Activated naive CD8-positive, alpha-beta T cell treated with anti-CD3 and anti-CD28 coated beads, Interleukin-2, amount 50 U/mL, for 16 hours (primary cell): ENCODE results near the gene CAMK1D.

ENCODE experiments used
- DNase-seq: peaks from one replicate; pipeline ENCODE4 v3.0.0-alpha.2; 2020; ENCODE audit warnings: low read depth, low spot score

The CAMK1D gene

DNA sequence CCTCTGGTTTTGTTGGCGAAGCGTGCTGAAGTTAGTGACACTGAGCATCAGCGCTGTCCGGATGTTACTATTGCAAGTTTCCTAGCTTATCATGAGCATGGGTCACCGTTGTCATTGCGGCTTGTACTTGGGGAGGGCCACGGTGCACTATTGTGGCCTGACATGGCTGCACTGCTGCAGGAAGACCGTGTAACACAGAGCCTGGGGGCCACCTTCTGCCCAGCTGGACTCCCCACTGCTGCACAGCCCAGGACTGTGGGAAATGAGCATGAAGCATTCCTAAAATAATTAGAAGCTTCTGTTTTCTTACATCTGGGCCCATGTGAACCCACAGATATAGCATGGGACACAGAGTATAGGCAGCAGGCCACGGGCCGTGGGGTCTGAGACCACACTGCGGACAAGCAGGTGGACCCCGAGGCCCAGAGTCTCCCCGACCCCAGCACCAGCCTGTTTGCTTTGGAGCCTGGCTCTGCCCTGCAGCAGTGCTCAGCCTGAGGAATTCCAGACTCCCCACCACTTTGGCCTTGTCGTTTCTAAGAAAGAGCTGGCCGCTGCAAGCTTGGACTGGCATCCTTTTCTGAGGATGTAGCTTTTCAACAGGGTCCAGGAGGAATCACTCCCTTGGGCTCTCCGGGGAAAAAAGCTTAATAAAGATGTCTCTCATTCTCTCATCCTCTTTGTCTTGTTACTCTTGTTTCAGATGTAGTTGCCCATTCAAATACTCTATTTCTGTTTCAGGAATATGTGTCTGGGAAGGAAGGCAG is 473.0 kb downstream of the CAMK1D start:
- DNase-seq, result no peak

GRCh38 chr10:12822893-12823170 is 473.5 kb downstream of the CAMK1D start:
- DNase-seq, result no peak

GRCh38 chr10:12823328-12823727 is 474.0 kb downstream of the CAMK1D start:
- DNase-seq, result no peak

DNA sequence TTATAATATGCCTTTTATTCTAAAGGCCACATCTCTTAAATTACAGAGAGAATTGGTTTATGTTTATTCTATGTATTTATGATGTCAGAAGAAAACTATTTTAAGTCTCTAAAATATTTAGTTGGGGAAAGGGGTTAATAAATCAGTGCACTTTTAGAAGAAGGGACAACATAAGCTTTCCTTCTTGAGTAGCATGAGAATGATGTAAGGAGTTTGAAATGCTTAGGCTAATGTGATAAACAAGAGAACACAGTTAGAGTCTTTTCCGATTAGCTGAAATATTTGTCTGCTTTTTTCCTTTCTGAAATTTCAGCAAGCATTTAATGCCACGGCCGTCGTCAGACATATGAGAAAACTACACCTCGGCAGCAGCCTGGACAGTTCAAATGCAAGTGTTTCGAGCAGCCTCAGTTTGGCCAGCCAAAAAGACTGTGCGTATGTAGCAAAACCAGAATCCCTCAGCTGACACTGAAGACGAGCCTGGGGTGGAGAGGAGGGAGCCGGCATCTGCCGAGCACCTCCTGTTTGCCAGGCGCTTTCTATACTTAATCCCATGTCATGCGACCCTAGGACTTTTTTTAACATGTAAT is 476.0 kb downstream of the CAMK1D start:
- no peak for DNase-seq

- no peak for DNase-seq
Measured at GRCh38 chr10:12826800-12827372, 477.5 kb downstream of the CAMK1D start.

DNA sequence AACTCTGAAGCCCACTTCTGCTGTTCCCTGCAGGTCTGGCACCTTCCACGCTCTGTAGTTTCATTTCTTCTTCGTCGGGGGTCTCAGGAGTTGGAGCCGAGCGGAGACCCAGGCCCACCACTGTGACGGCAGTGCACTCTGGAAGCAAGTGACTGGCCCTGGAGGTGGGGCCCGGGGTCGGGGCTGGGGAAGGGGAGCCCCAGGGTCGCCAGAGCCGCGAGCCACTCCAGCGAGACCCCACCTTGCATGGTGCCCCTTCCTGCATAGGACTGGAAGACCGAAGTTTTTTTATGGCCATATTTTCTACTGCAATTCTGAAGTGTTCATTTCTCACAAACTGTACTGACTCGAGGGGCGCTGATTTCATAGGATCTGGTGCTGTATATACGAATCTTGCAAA is 479.4 kb downstream of the CAMK1D start:
- no peak for DNase-seq

DNA sequence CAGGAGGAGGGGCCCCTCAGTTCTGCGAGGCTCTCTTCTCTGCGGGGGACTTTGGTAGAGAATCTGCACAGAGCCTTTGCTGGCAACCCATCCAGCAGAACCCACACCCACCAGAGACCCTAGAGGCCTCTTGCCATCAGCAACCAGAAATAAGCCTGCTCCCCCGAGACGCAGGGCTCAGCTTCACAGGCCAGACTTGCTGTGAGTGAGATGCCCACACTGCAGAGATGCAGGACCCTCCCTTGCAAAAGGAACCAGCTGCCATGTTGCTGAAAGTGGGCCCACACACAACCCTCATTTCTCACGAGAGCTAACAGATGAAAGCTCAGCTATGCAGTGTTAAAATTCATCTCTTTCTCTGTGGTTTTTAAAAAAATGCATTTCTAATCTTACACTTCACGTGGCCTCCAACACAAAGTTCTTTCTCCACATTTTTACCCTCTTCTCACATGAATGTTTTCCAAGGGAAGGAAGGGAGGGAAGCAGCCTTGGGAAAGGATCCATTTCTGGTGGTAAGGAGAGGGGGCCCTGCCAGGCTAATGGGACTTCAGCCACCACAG is 480.6 kb downstream of the CAMK1D start:
- DNase-seq, result no peak

GRCh38 chr10:12832096-12832495 is 482.7 kb downstream of the CAMK1D start:
- no peak for DNase-seq

GRCh38 chr10:12833451-12833850 is 484.1 kb downstream of the CAMK1D start:
- no peak for DNase-seq

- DNase-seq, result no peak
Measured at GRCh38 chr10:12834116-12834665, 484.8 kb downstream of the CAMK1D start.

- no peak for DNase-seq
Measured at GRCh38 chr10:12834721-12835120, 485.4 kb downstream of the CAMK1D start.

DNA sequence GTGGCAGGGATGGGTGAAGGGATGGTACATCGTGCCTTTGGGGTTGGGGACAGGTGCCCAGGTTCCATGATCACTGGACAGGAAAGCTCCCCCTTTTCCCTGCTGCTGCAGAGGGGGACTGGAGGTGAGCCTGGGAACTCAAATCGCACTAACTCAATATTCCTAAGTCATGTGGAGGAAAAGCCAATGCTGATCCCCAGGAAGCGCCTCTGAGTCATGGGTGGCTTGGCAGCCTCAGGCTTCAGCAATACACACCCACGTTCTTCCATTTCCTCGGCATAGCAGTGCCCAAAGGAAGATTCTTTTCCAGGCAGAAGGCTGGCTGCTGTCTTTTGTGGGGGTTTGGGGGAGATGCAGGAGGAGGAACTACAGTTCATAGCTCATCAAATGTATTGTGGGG is 486.4 kb downstream of the CAMK1D start:
- DNase-seq, result no peak

- no peak for DNase-seq
Measured at GRCh38 chr10:12838366-12838765, 489.0 kb downstream of the CAMK1D start.

GRCh38 chr10:12838995-12839927 is 489.9 kb downstream of the CAMK1D start:
- no peak for DNase-seq

- no peak for DNase-seq
Measured at GRCh38 chr10:12839941-12840611, 490.7 kb downstream of the CAMK1D start.

DNA sequence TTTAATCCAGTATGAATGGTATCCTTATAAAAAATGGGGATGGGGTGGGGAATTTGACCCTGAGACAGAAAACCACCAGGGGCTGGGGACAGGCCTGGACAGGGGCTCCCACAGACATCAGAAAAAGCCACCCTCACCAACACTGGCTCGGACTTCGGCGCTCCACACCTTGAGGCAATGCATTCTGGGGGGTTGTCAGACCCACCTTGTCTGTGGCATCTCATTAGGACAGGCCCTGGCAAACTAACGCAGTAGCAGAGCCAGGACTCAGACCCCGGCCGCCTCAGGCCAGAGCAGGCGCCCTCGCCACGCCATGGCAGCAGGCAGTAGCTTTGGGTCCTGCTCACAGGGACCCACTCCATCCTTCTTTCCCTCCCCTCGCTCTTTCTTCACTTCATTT is 492.1 kb downstream of the CAMK1D start:
- DNase-seq, result no peak

GRCh38 chr10:12841826-12842225 is 492.5 kb downstream of the CAMK1D start:
- no peak for DNase-seq

DNA sequence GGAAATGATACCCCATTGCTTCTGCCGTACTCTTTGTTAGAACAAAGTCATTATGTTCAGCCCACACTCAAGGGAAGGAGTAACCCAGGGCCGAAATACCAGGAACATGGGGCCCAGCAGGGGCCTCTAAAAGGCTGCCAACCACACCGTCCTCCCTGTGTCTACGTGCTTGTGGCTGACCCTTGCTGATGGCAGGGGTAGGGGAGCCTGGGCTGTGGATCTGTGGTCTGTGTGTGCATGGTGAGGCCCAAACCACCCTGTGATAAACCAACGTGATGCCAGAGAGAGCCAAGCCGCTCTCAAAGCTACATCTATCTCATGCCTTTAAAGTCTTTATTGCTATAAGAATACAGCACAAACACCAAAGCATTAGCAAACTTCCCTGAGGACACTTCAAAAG is 493.0 kb downstream of the CAMK1D start:
- DNase-seq, result no peak

DNA sequence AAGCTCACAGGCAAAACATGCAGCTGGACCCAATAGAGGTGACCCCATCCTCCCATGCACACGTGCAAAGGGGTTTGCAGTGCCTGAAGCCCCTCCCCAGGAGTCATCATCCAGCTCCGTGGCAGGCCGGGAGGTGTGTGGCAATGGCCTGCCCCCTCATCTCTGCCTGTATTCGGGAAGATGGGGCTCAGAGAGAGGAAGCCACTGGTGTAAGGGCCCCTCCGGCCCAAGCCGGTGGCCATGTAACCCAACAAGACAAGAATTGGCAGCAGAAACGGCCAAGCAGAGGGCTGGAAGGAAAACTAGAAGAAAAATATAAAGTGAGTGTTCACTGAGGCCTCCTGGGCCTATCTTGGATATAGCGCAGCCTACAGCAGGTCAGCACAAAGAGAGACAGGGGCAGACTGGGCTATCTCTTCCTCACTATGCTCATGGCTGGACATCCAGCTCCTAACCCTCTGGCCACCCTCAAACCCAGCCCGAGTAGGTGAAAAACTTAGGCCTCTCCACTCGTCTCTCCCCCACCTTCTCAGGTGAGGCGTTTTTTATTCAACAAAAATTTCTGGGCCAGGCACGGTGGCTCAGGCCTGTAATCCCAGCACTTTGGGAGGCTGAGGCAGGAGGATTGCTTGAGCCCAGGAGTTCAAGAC is 494.1 kb downstream of the CAMK1D start:
- DNase-seq, result no peak

GRCh38 chr10:12844811-12845483 is 495.6 kb downstream of the CAMK1D start:
- no peak for DNase-seq
